ENCODE data around the gene PTAR1.

PTAR1 gene

DNA sequence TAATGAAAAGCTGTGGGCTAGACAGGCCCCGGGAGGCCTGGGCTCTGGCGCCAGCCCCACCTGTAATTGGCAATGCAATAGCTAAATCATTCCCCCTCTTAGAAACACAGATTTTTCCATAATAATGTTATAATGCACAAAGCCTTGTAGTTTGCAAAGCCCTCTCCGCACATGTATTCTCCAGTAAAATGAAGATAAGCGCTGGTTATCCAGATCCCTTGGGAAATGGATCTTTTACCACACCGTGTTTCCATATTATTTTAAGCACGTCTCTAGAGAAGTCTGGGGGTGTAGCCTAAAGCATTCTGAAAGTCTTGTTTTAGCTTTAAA is 86.5 kb downstream of the PTAR1 start:
- DNase-seq, result no peak

- peak; percentile 91 for DNase-seq
These were observed 87.1 kb downstream of the PTAR1 start for GRCh38 chr9:69672596-69673310.

DNA sequence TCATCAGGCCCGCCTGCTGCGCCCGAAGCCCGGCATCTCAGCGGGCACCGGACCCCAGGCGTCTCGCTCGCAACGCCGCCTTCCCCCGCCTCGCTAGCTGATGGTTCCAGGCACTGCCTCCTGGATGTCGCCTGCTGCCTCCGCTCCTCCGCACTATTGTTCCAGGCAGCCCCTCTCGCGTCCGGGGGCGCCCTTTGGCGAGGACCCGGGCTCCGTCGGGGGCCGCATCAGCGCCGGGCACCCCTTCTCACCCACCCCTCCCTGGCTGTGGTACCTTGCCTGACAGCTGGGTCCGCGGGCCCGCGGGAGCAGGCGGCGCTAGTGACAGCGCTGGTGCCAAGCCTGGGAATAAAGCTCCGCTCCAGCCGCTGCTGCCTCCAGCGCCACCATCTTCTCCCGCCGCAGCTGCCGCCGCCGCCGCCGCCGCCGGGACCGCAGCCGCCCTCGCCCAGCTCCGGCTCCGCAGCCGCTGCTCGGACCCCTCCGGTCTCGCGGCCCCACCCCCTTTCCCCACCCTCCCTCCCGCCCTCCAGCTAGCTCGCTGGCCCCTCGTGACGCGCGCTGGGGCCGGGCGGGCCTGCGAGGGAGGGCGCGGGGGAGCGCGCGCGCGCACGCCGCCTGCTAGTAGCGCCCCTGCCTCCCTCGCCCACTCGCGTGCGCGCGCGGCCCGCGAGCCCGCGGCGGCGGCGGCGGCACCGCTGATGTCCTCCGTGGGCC is 87.8 kb downstream of the PTAR1 start, which contains the start of gene APBA1:
Gene APBA1 (minus strand): TSS at position 493 of the 717 bp plus-strand sequence.
- DNase-seq, result peak; percentile 60

DNA sequence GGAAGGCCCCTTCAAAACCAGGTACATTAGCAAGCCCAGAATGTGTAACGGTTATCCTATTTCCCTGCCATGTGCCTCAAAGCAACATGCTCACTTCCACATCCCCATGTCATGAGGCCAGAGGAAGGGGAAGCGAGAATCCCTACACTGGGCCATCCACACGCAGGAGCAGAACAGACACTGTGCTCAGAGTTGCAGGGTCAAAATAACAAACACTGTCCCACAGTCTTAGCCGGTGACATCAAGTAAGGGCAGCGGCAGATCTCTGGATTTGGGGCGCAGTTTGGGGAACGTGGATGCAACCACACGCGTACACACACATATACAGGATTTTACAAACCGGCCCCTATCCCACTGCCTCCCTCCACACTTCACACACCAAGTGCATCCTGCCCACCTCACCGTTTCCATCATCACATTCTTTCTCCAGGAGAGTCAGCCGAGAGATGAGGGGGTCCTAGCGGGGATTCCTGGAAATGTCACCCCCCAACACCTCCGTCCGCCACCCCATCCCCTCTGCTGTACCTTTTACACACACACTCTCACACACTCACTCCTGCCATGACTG is 88.4 kb downstream of the PTAR1 start:
- DNase-seq, result no peak

DNA sequence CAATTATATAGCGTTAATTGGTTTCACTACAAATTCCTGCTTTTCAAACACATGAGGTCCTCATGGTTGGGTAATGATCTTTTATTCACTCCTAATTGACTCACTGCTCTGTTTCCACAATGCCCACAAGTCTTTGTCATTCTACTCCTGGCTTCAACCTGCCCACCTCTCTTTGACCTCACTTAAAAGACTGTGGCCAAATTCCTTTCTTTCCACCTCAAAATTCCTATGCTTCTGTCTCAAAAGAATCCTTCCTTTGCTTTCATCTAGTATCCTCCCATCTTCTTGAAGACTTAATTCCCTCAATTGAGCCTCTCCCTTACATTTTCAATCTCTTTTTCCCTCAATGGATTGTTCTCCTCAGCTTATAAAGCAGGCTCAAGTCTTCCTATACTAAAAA is 92.5 kb downstream of the PTAR1 start:
- no peak for DNase-seq

DNA sequence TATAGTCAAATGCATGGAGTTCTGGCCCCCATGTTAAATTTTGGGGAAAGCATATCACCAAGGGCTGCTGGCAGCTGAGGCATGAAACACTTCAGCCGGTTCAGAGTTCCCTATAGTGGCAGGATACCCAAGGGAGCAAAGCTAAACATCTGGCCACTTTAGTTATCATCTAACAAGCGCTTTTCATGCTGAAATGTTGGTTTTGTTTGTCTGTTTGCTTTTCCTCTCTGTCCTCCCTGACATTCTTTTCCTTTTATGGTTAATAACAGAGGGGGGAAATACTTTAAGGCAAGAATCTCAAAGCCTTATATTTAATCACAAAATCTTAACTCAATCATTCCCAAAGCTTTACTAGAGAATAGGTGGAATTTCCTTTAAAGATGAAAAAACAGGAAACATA is 99.5 kb downstream of the PTAR1 start:
- DNase-seq, result no peak
